GM21447 (cell line): Measurements from ENCODE around the gene CD101.

Experiments used
- ATAC-seq: cut with Tn5 transposase; IDR thresholded peaks from one replicate; pipeline ENCODE4 v1.9.1; 2021; ENCODE audit not compliant: unreplicated experiment

Gene CD101

GRCh38 chr1:117051224-117052064, 49.9 kb downstream of the CD101 start:
- peak; percentile 88 for ATAC-seq

DNA sequence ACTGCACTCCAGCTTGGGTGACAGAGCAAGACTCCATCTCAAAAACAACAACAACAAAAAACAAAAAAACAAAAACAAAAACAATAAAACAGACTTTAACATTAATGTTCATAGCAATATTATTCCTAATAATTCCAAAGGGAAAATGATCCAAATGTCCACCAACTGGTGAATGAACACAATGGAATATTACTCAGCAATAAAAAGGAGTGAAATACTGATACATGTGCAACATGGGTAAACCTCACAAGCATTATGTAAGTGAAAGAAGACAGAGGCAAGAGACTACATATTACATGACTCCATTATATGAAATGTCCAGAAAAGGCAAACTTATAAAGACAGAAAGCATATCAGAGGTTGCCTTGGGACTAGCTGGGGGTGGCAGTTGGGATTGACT, 52.5 kb downstream of the CD101 start:
- no peak for ATAC-seq

GRCh38 chr1:117058810-117059209, 57.2 kb downstream of the CD101 start:
- ATAC-seq, result no peak

DNA sequence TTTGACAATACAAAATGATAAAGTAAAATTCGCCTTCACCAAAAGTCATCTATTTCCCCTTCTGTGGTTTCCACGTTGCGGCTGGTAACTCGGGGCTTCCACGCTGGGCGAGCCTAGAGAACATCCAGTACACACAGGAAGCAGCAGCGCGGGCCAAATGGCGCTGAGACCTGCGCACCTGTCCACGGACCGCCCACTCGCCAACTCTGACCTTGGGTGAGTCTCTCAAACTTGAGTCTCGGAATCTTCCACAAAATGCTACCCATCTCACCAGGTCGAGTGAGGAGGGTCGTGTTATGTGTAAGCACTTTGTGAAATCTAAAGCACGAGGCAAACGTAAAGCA, 57.7 kb downstream of the CD101 start:
- ATAC-seq, result peak; percentile 36

DNA sequence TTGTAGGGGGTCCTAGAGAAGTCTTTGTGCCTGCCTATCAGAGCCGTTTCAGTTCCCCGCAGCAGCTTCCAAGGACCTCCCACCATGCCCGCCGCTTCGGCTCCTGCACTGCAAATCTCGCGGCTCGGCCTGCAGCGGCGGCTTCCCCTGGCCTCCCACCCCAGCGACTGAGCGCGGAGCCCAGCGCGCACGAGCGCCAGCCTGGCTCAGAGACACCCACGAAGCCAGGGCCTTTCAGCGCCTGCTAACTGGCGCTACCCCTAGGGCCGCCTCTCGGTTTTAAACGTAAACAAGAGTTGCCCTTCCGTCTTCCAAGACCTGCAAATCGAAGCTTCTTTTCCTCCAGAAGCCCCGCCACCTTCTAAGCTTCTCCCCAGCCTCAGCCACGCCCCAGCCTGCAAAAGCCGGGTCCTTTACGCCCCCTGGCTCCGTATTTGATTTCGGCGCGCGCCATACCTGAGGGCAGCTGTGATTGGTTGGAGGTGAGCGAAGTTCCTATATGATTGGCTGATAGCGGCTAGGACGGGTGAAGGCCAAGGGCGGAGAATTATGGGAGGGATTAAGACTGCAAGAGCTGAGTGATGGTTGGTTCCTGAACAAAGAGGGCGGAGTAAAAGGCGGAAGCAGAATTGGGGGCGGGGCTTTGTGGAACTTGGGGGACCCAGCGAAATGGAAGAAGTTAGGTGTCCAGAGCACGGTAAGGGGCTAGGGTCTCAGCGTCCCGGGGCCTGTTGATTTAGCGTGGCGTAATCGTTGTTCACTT, 58.3 kb downstream of the CD101 start, which contains the start of gene TTF2:
TTF2 (plus strand) TSS at position 649 of the 763 bp plus-strand sequence; CDS start at position 670, 21 bp downstream.
- ATAC-seq, result peak; percentile 94

GRCh38 chr1:117060441-117061317, 59.1 kb downstream of the CD101 start:
- peak; percentile 5 for ATAC-seq

GRCh38 chr1:117061986-117062415, 60.4 kb downstream of the CD101 start:
- ATAC-seq, result peak; percentile 17

GRCh38 chr1:117066367-117066766, 64.8 kb downstream of the CD101 start:
- ATAC-seq, result no peak

DNA sequence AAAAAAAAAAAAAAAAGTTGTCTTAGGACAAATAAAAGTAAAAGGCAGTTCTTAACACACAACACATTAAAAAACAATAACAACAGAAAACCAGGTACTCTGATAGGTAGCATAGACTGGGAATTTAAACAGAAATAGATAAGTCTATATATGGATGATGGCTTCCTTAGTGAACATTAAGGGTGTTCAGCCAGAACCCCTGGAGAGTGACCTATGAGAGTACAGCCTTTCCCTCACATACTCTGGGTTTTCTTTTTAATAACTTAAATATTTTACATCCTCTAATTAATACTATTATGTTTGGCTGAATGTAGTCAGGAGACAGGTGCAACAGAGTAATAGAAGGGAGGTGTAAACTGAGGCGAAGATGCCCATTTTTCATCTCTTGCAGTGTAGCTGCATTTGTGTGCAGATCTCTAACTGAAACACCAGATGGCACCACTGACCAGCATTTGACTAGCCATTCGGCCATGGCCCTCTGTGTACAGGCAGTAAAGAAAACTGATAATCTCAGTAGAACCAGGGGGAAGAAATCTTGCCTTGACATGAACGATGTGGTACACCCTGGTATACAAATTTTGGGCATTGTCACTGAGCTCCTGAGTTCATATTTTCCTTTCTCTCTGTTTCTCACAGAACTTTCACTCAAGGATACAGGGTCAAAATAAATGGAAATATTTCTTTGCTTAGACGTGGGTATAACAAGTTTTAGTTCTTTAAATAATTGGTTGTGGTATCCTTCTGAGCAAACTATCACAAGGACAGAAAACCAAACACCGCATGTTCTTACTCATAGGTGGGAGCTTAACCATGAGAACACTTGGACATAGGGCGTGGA, 66.2 kb downstream of the CD101 start:
- no peak for ATAC-seq

GRCh38 chr1:117068580-117068979, 67.0 kb downstream of the CD101 start:
- no peak for ATAC-seq

- no peak for ATAC-seq
Measured at GRCh38 chr1:117069220-117069844, 67.8 kb downstream of the CD101 start.

DNA sequence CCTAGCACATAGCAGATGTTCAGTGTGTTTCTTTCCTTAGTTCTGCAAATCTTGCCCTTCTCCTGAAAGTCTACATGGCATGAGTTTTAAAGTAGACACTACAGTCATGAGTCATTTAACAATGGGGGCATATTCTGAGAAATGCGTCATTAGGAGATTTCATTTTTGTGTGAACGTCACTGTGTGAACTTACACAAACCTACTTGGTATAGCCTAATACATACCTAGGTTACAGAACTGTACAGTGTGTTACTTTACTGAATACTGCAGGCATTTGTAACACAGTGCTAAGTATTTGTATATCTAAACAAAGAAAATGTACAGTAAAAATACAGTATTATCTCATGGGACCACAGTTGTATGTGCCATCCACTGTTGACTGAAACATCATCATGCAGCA, 68.6 kb downstream of the CD101 start:
- ATAC-seq, result no peak

DNA sequence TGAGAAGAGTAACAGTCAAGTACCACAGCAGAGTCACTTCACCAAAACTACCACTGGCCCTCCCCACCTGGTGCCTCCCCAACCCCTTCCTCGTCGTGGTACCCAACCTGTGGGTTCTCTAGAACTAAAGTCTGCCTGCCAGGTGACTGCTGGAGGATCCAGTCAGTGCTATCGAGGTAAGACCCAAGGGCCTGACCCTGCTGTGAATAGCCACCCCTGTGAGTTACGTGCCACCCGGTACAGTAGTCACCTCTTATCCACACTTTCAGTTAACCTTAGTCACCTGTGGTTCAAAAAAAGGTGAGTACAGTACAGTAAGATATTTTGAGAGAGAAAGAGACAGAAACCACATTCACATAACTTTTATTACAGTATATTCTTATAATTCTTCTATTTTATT, 75.1 kb downstream of the CD101 start:
- no peak for ATAC-seq

DNA sequence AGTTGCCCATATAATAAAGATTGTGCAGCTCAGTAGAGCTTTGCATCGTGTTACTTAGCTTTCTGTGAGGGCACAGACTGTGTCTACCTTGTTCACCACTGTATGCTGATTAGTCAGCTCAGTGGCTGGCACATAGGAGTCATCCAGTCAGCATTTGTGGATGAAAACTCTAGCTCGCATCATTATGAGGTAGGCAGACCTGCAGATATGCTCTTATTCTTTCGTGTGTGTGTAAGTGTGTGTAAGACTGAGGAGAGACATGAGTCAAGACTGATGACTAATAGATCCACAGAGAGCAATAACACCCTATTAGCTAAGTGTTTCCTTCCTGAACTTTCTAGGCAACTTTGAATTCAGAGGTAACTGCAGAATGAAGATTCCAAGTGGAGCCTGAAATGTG, 75.7 kb downstream of the CD101 start:
- ATAC-seq, result no peak

DNA sequence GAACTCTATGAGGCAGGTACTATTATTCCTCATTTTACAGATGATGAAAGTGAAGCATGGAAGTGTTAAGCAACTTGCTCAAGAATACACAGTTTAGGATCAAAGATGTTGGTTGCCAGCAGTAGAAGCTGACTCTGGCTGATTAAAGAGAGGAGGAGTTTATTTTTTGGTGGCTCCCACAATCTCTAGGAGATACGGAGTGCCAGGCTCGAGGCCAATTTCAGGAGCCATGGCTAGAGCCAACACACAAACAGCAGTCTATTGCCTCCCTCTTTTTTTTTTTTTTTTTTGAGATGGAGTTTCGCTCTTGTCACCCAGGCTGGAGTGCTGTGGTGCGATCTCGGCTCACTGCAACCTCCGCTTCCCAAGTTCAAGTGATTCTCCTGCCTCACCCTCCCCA, 78.2 kb downstream of the CD101 start:
- ATAC-seq, result no peak

DNA sequence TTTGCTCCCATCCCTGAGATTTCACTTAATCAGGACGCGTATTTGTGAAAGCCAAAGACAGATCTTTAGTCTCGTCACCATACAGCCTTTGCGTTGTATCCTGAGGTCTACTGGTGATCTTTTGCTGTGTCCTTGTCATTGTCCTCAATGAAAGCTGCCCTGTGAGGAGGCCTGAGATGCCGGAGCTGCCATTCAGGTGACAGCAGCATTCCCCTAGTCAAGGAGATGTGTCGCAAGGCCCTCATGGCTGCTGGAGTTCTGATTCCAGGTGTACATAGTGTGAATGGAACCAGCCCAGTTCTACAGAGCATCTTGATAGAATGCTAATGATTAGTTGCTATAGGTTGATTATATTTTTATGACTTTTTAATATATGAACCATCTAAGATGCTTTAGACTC, 82.7 kb downstream of the CD101 start:
- no peak for ATAC-seq
